Measurements from ENCODE around the gene PIAS2. TPM values are rescaled to one million over a fixed set of nuclear protein-coding genes. Genes with fewer than 3 reads are reported as not detected.
"Not testable (repeated sequence)": the region's sequence is repeated elsewhere in the genome, so short reads cannot be mapped to it uniquely, and the experiment has no call there.

The PIAS2 gene
- total and polyA plus RNA-seq, 4 donors, result 5.6 to 17.2 (median 9.2) TPM

DNA sequence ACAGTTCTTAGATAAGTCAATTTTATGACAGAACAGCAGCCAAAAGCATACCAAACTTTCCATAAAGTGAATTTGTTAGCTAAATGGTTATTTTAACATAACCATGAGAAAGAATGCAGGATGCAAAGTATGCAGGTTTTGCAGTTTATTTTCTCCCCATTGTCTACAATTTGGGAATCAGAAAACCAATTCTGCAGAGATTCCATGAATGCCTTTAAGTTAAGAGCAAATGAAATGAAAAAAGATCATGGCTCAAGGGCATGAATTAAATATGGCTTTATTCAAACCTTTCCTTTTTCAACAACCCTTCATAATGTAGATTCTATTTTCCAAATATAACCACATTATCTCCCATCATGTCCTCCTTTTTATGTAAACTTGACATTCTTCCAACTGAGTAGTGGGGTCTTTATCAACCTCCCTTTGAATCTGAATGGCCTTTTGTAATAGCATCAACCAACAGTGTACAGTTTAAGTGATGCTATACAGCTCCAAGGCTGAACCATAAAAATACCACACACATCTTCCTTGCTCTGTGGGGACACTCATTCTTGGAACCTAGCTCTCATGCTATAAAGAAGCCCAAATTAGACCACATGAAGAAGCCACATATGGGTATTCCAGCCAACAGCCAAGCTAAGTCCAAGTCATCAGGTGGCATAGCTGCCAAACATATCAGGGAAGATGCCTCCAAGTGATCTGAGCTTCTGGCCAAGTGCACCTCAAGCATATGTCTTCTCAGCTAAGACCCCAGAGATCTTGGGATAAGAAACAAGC, 49.8 kb downstream of the PIAS2 start:
- TF ChIP-seq, protein P1, sequence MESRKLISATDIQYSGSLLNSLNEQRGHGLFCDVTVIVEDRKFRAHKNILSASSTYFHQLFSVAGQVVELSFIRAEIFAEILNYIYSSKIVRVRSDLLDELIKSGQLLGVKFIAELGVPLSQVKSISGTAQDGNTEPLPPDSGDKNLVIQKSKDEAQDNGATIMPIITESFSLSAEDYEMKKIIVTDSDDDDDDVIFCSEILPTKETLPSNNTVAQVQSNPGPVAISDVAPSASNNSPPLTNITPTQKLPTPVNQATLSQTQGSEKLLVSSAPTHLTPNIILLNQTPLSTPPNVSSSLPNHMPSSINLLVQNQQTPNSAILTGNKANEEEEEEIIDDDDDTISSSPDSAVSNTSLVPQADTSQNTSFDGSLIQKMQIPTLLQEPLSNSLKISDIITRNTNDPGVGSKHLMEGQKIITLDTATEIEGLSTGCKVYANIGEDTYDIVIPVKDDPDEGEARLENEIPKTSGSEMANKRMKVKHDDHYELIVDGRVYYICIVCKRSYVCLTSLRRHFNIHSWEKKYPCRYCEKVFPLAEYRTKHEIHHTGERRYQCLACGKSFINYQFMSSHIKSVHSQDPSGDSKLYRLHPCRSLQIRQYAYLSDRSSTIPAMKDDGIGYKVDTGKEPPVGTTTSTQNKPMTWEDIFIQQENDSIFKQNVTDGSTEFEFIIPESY (IDR thresholded peaks at IDR 0.05), result no peak
- TF ChIP-seq, protein P2, sequence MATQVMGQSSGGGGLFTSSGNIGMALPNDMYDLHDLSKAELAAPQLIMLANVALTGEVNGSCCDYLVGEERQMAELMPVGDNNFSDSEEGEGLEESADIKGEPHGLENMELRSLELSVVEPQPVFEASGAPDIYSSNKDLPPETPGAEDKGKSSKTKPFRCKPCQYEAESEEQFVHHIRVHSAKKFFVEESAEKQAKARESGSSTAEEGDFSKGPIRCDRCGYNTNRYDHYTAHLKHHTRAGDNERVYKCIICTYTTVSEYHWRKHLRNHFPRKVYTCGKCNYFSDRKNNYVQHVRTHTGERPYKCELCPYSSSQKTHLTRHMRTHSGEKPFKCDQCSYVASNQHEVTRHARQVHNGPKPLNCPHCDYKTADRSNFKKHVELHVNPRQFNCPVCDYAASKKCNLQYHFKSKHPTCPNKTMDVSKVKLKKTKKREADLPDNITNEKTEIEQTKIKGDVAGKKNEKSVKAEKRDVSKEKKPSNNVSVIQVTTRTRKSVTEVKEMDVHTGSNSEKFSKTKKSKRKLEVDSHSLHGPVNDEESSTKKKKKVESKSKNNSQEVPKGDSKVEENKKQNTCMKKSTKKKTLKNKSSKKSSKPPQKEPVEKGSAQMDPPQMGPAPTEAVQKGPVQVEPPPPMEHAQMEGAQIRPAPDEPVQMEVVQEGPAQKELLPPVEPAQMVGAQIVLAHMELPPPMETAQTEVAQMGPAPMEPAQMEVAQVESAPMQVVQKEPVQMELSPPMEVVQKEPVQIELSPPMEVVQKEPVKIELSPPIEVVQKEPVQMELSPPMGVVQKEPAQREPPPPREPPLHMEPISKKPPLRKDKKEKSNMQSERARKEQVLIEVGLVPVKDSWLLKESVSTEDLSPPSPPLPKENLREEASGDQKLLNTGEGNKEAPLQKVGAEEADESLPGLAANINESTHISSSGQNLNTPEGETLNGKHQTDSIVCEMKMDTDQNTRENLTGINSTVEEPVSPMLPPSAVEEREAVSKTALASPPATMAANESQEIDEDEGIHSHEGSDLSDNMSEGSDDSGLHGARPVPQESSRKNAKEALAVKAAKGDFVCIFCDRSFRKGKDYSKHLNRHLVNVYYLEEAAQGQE (IDR thresholded peaks at IDR 0.05), result no peak
- TF ChIP-seq EGR1 (IDR thresholded peaks at IDR 0.05; ENCODE audit: low read depth in 2 of 2) (no peak), RAD21 (IDR thresholded peaks at IDR 0.05) (no peak), FOXA1 (IDR thresholded peaks at IDR 0.05) (no peak), FOXA2 (IDR thresholded peaks at IDR 0.05) (no peak)
- TF ChIP-seq, protein P3, sequence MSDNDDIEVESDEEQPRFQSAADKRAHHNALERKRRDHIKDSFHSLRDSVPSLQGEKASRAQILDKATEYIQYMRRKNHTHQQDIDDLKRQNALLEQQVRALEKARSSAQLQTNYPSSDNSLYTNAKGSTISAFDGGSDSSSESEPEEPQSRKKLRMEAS (IDR thresholded peaks at IDR 0.05), result no peak
- Histone ChIP-seq H3K4me3 (ENCODE audit: low read depth in 1 of 3, low read length in 3 of 3) (no peak overlapping the region), H3K27me3 (ENCODE audit: control insufficient read depth in 4 of 4, insufficient read depth in 4 of 4, low read length in 3 of 4) (no peaks in the 10 kb centered on the region), H3K4me1 (ENCODE audit: control insufficient read depth in 4 of 4, insufficient read depth in 4 of 4, low read length in 3 of 4) (no peaks in the 10 kb centered on the region), H3K9ac (ENCODE audit: low read depth in 1 of 2, low read length in 2 of 2) (no peak overlapping the region), H3K36me3 (ENCODE audit: control insufficient read depth in 4 of 4, insufficient read depth in 3 of 4, low read depth in 1 of 4, low read length in 3 of 4) (peaks cover 0 to 4% (median 0%) of the 10 kb centered on the region in 4 donors), H3K27ac (ENCODE audit: low read depth in 1 of 2, low read length in 2 of 2) (no peak overlapping the region), H3K9me3 (ENCODE audit: control insufficient read depth in 4 of 4, low read length in 3 of 4) (peaks cover 0 to 11% (median 8%) of the 10 kb centered on the region in 4 donors)
- DNase-seq (ENCODE audit: low spot score), result no peak

DNA sequence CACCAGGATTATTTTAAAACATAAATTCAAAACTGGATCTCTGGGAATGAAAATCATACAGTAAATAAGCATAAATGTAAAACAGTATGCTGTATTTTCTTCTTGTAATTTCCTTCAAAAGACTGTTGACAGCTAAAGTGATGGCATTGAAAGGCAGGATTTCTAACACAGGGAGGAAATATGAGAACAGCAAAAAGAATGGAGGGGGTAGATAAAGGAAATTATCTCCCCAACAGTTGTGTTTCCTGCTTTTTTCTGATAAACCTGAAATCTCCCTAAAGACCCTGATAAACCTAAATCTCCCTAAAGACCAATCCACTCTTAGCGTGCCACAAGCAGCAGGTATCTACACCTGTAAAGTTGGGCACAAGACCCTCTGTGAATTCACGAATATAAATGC, 50.8 kb downstream of the PIAS2 start:
- DNase-seq (ENCODE audit: low spot score), result no peak
- Histone ChIP-seq H3K27me3 (ENCODE audit: control insufficient read depth in 4 of 4, insufficient read depth in 4 of 4, low read length in 3 of 4) (no peaks in the 10 kb centered on the region), H3K4me1 (ENCODE audit: control insufficient read depth in 4 of 4, insufficient read depth in 4 of 4, low read length in 3 of 4) (no peaks in the 10 kb centered on the region), H3K4me3 (ENCODE audit: low read depth in 1 of 3, low read length in 3 of 3) (no peak overlapping the region), H3K9me3 (ENCODE audit: control insufficient read depth in 4 of 4, low read length in 3 of 4) (peaks cover 0 to 11% (median 8%) of the 10 kb centered on the region in 4 donors), H3K27ac (ENCODE audit: low read depth in 1 of 2, low read length in 2 of 2) (no peak overlapping the region), H3K36me3 (ENCODE audit: control insufficient read depth in 4 of 4, insufficient read depth in 3 of 4, low read depth in 1 of 4, low read length in 3 of 4) (peaks cover 0 to 4% (median 0%) of the 10 kb centered on the region in 4 donors), H3K9ac (ENCODE audit: low read depth in 1 of 2, low read length in 2 of 2) (no peak overlapping the region)
- no peak for TF ChIP-seq RAD21 (IDR thresholded peaks at IDR 0.05)
- TF ChIP-seq JUND (IDR thresholded peaks at IDR 0.05), result no peak
- TF ChIP-seq, protein P4, sequence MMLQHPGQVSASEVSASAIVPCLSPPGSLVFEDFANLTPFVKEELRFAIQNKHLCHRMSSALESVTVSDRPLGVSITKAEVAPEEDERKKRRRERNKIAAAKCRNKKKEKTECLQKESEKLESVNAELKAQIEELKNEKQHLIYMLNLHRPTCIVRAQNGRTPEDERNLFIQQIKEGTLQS (IDR thresholded peaks at IDR 0.05), result no peak
- no peak for TF ChIP-seq GABPA (IDR thresholded peaks at IDR 0.05 in 1 of 2, conservative IDR thresholded peaks at IDR 0.05 in 1 of 2)
- no peak for TF ChIP-seq TAF1 (conservative IDR thresholded peaks at IDR 0.05)
- WGBS, result 81% methylated on average over 2 of the region's 2 CpGs

DNA sequence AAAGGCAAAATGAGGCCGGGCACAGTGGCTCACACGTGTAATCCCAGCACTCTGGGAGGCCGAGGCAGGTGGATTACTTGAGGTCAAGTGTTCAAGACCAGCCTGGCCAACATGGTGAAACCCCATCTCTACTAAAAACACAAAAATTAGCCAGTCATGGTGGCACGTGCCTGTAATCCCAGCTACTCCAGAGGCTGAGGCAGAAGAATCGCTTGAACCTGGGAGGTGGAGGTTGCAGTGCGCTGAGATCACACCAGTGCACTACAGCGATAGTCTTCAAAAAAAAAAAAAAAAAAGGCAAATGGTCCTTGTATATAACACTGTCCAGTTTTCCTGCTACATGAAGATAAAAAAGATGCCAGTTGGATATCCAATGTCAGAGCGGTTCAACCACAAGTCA, 52.1 kb downstream of the PIAS2 start:
- not testable (repeated sequence) for H3K9ac ChIP-seq (ENCODE audit: low read depth in 1 of 2, low read length in 2 of 2); H3K36me3 ChIP-seq (ENCODE audit: control insufficient read depth in 4 of 4, insufficient read depth in 3 of 4, low read depth in 1 of 4, low read length in 3 of 4); DNase-seq (ENCODE audit: low spot score); H3K27me3 ChIP-seq (ENCODE audit: control insufficient read depth in 4 of 4, insufficient read depth in 4 of 4, low read length in 3 of 4); H3K4me1 ChIP-seq (ENCODE audit: control insufficient read depth in 4 of 4, insufficient read depth in 4 of 4, low read length in 3 of 4); H3K4me3 ChIP-seq (ENCODE audit: low read depth in 1 of 3, low read length in 3 of 3); H3K27ac ChIP-seq (ENCODE audit: low read depth in 1 of 2, low read length in 2 of 2)
- 97% methylated on average over 8 of the region's 8 CpGs for WGBS
- H3K9me3 ChIP-seq (ENCODE audit: control insufficient read depth in 4 of 4, low read length in 3 of 4), result peaks cover 0 to 11% (median 8%) of the 10 kb centered on the region in 4 donors

All from liver (tissue), 9 donors.